HG03196 (cell line): ENCODE measurements around the gene TTC7B.

Source experiments
- ATAC-seq: cut with Tn5 transposase; IDR thresholded peaks from one replicate; pipeline ENCODE4 v1.9.1; 2021; ENCODE audit not compliant: unreplicated experiment

The TTC7B gene

GRCh38 chr14:90566481-90566880, 249.7 kb downstream of the TTC7B start:
- no peak for ATAC-seq

GRCh38 chr14:90564496-90564895, 251.7 kb downstream of the TTC7B start:
- ATAC-seq: no peak

GRCh38 chr14:90562652-90563051, 253.6 kb downstream of the TTC7B start:
- no peak for ATAC-seq

- ATAC-seq: no peak
Observed at GRCh38 chr14:90561920-90562319, 254.3 kb downstream of the TTC7B start.

- no peak for ATAC-seq
Observed at GRCh38 chr14:90560991-90561390, 255.2 kb downstream of the TTC7B start.

GRCh38 chr14:90560558-90560957, 255.7 kb downstream of the TTC7B start:
- ATAC-seq: no peak

- ATAC-seq: no peak
Observed at GRCh38 chr14:90559811-90560492, 256.3 kb downstream of the TTC7B start.

GRCh38 chr14:90558983-90559590, 257.1 kb downstream of the TTC7B start:
- ATAC-seq: no peak

- no peak for ATAC-seq
Observed at GRCh38 chr14:90558041-90558982, 257.9 kb downstream of the TTC7B start.

GRCh38 chr14:90557516-90557915, 258.7 kb downstream of the TTC7B start:
- ATAC-seq: no peak

GRCh38 chr14:90556666-90557450, 259.4 kb downstream of the TTC7B start:
- no peak for ATAC-seq

GRCh38 chr14:90556012-90556477, 260.2 kb downstream of the TTC7B start:
- ATAC-seq: no peak

GRCh38 chr14:90555126-90556011, 260.9 kb downstream of the TTC7B start:
- ATAC-seq: no peak

- ATAC-seq: no peak
Observed at GRCh38 chr14:90554341-90554740, 261.9 kb downstream of the TTC7B start.

GRCh38 chr14:90553921-90554336, 262.3 kb downstream of the TTC7B start:
- ATAC-seq: no peak

GRCh38 chr14:90553298-90553920, 262.8 kb downstream of the TTC7B start:
- no peak for ATAC-seq

- no peak for ATAC-seq
Observed at GRCh38 chr14:90552465-90553297, 263.5 kb downstream of the TTC7B start.

- ATAC-seq: no peak
Observed at GRCh38 chr14:90551733-90552464, 264.3 kb downstream of the TTC7B start.
